SK-N-SH treated with all-trans-retinoic acid at 6 μM for 48 hours (cell line): ENCODE measurements around the gene MGAT5B.

Experiments
- ATAC-seq: fragments of 200-7000 bp; cut with Tn5 transposase; 3 replicates; pipeline ENCODE4 v1.9.1; 2020; ENCODE audit warnings: mild to moderate bottlenecking, moderate library complexity
- ARNTL ChIP-seq: fragments of 450-650 bp; formaldehyde crosslinking; IDR thresholded peaks from 2 replicates; pipeline ENCODE4 v1.5.0; 2020; ENCODE audit warnings: low read depth, mild to moderate bottlenecking, moderate library complexity, borderline replicate concordance
- BACH2 ChIP-seq: fragments of 250-450 bp; sonication (Bioruptor Pico); IDR thresholded peaks from 2 replicates; pipeline ENCODE4 v1.9.0; 2021; ENCODE audit warnings: mild to moderate bottlenecking, borderline replicate concordance
- CSDC2 ChIP-seq: fragments of 250-450 bp; sonication (Bioruptor Pico); IDR thresholded peaks from 2 replicates; pipeline ENCODE4 v1.5.0; 2020; ENCODE audit warnings: mild to moderate bottlenecking, moderate library complexity
- CSRNP3 ChIP-seq: fragments of 250-450 bp; sonication (Bioruptor Pico); IDR thresholded peaks from 2 replicates; pipeline ENCODE4 v1.5.1; 2021; ENCODE audit warnings: mild to moderate bottlenecking, moderate library complexity
- ESRRG ChIP-seq: fragments of 250-450 bp; sonication (Bioruptor Pico); IDR thresholded peaks from 2 replicates; pipeline ENCODE4 v1.6.1; 2021; ENCODE audit warnings: mild to moderate bottlenecking
- ISL1 ChIP-seq: fragments of 250-450 bp; sonication (Bioruptor Pico); IDR thresholded peaks from 2 replicates; pipeline ENCODE4 v2.1.2; 2022; ENCODE audit warnings: mild to moderate bottlenecking, moderate library complexity
- OSR1 ChIP-seq: fragments of 250-450 bp; sonication (Bioruptor Pico); IDR thresholded peaks from 2 replicates; pipeline ENCODE4 v1.8.0; 2022; ENCODE audit warnings: moderate library complexity, mild to moderate bottlenecking, inconsistent platforms
- PATZ1 ChIP-seq: fragments of 250-450 bp; sonication (Bioruptor Pico); IDR thresholded peaks from 2 replicates; pipeline ENCODE4 v1.8.0; 2020; ENCODE audit warnings: mild to moderate bottlenecking, moderate library complexity, borderline replicate concordance
- PPARA ChIP-seq: fragments of 250-450 bp; sonication (Bioruptor Pico); IDR thresholded peaks from 2 replicates; pipeline ENCODE4 v1.5.0; 2020; ENCODE audit warnings: mild to moderate bottlenecking, borderline replicate concordance
- SNAI2 ChIP-seq: fragments of 250-450 bp; sonication (Bioruptor Pico); IDR thresholded peaks from 2 replicates; pipeline ENCODE4 v1.5.0; 2020; ENCODE audit warnings: mild to moderate bottlenecking, moderate library complexity
- TCF4 ChIP-seq: fragments of 250-450 bp; sonication (Bioruptor Pico); IDR thresholded peaks from 2 replicates; pipeline ENCODE4 v1.8.0; 2021; ENCODE audit warnings: mild to moderate bottlenecking, moderate library complexity, borderline replicate concordance
- TOX ChIP-seq: fragments of 250-450 bp; sonication (Bioruptor Pico); IDR thresholded peaks from 2 replicates; pipeline ENCODE4 v1.8.0; 2021; ENCODE audit warnings: mild to moderate bottlenecking, moderate library complexity, borderline replicate concordance
- ZC3H10 ChIP-seq: fragments of 250-450 bp; sonication (Bioruptor Pico); IDR thresholded peaks from 2 replicates; pipeline ENCODE4 v1.5.1; 2021; ENCODE audit warnings: mild to moderate bottlenecking, moderate library complexity
- ZFP3 ChIP-seq: fragments of 250-450 bp; sonication (Bioruptor Pico); IDR thresholded peaks from 2 replicates; pipeline ENCODE4 v1.5.0; 2020; ENCODE audit warnings: mild to moderate bottlenecking, moderate library complexity
- ZFP30 ChIP-seq: fragments of 450-650 bp; formaldehyde crosslinking; IDR thresholded peaks from 2 replicates; pipeline ENCODE4 v1.5.0; 2022; ENCODE audit warnings: mild to moderate bottlenecking, moderate library complexity
- ZNF565 ChIP-seq: fragments of 450-650 bp; formaldehyde crosslinking; conservative IDR thresholded peaks from 2 replicates; pipeline ENCODE4 v1.5.0; 2020; ENCODE audit warnings: low read depth, mild to moderate bottlenecking, moderate library complexity
- ZNF8 ChIP-seq: fragments of 450-650 bp; formaldehyde crosslinking; IDR thresholded peaks from 2 replicates; pipeline ENCODE4 v1.5.0; 2020; ENCODE audit warnings: mild to moderate bottlenecking, moderate library complexity
- TF ChIP-seq, protein P1 (sequence below): fragments of 250-450 bp; sonication (Bioruptor Pico); IDR thresholded peaks from 2 replicates; pipeline ENCODE4 v1.5.1; 2020; ENCODE audit warnings: low read depth, mild to moderate bottlenecking, moderate library complexity
- TF ChIP-seq, protein P2 (sequence below): fragments of 250-450 bp; sonication (Bioruptor Pico); IDR thresholded peaks from 2 replicates; pipeline ENCODE4 v1.5.0; 2020; ENCODE audit warnings: mild to moderate bottlenecking, moderate library complexity

Gene MGAT5B

GRCh38 chr17:76917829-76918228, 49.6 kb downstream of the MGAT5B start:
- ATAC-seq = no peak
- TF ChIP-seq, protein P1, sequence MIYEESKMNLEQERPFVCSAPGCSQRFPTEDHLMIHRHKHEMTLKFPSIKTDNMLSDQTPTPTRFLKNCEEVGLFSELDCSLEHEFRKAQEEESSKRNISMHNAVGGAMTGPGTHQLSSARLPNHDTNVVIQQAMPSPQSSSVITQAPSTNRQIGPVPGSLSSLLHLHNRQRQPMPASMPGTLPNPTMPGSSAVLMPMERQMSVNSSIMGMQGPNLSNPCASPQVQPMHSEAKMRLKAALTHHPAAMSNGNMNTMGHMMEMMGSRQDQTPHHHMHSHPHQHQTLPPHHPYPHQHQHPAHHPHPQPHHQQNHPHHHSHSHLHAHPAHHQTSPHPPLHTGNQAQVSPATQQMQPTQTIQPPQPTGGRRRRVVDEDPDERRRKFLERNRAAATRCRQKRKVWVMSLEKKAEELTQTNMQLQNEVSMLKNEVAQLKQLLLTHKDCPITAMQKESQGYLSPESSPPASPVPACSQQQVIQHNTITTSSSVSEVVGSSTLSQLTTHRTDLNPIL (CRISPR knock-in tag) = no peak
- TF ChIP-seq ESRRG (CRISPR knock-in tag) (no peak), BACH2 (CRISPR knock-in tag) (no peak), OSR1 (no peak), ZC3H10 (CRISPR knock-in tag) (no peak), ZFP30 (CRISPR knock-in tag) (no peak), ISL1 (CRISPR knock-in tag) (no peak), TCF4 (CRISPR knock-in tag) (no peak), ZNF565 (CRISPR knock-in tag) (no peak), SNAI2 (CRISPR knock-in tag) (no peak), CSDC2 (no peak), TOX (CRISPR knock-in tag) (no peak), ZFP3 (CRISPR knock-in tag) (no peak), PATZ1 (CRISPR knock-in tag) (no peak), PPARA (CRISPR knock-in tag) (no peak)
- TF ChIP-seq, protein P2, sequence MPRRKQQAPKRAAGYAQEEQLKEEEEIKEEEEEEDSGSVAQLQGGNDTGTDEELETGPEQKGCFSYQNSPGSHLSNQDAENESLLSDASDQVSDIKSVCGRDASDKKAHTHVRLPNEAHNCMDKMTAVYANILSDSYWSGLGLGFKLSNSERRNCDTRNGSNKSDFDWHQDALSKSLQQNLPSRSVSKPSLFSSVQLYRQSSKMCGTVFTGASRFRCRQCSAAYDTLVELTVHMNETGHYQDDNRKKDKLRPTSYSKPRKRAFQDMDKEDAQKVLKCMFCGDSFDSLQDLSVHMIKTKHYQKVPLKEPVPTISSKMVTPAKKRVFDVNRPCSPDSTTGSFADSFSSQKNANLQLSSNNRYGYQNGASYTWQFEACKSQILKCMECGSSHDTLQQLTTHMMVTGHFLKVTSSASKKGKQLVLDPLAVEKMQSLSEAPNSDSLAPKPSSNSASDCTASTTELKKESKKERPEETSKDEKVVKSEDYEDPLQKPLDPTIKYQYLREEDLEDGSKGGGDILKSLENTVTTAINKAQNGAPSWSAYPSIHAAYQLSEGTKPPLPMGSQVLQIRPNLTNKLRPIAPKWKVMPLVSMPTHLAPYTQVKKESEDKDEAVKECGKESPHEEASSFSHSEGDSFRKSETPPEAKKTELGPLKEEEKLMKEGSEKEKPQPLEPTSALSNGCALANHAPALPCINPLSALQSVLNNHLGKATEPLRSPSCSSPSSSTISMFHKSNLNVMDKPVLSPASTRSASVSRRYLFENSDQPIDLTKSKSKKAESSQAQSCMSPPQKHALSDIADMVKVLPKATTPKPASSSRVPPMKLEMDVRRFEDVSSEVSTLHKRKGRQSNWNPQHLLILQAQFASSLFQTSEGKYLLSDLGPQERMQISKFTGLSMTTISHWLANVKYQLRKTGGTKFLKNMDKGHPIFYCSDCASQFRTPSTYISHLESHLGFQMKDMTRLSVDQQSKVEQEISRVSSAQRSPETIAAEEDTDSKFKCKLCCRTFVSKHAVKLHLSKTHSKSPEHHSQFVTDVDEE (CRISPR knock-in tag) = no peak

GRCh38 chr17:76918811-76919210, 50.6 kb downstream of the MGAT5B start:
- TF ChIP-seq TOX (CRISPR knock-in tag) (no peak), CSDC2 (no peak), ARNTL (CRISPR knock-in tag) (no peak), SNAI2 (CRISPR knock-in tag) (no peak), TCF4 (CRISPR knock-in tag) (no peak), ZNF8 (CRISPR knock-in tag) (no peak), ZNF565 (CRISPR knock-in tag) (no peak), OSR1 (no peak), ESRRG (CRISPR knock-in tag) (no peak), BACH2 (CRISPR knock-in tag) (no peak), PPARA (CRISPR knock-in tag) (no peak), ZC3H10 (CRISPR knock-in tag) (no peak)
- TF ChIP-seq, protein P2 (CRISPR knock-in tag) = no peak
- ATAC-seq = no peak

DNA sequence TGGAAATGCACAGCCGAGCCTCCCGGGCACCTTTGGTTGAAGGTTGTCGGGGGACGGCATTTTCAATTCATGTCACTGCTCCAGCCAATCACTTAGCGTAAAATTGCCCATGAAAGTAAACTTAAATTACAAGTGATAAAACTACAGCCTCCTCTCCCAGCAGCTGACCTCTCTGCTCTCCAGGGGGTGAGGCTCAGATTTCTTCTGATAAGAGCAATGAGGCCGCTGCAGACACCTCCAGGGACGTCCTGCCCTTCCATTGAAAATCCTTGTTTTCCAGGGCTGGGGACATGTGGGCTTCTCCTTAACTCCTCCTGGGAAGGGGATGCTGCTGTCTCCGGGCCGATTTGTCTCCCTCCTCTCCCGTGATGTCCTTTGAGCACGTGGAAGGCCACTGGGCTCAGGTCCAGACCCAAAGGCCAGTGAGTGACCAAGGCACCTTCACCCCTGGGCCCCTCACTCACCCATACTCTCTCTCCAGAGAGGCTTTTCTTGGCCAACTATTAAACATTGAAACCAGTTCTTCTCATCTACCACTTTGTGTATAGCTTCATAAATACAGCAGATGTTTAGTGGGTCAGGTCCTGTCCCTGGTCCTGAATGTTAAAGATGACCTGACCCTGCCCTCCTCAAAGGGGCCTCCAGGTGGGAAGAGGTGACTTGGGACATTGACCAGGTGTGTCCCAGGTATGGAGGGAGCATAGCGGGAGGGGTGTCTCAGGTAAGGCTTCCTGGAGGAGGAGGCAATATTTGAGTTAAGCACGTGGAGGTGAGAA, 52.3 kb downstream of the MGAT5B start:
- ATAC-seq = no peak
- TF ChIP-seq CSRNP3 (CRISPR knock-in tag) = no peak
- TF ChIP-seq, protein P1 (CRISPR knock-in tag) = no peak
- TF ChIP-seq PPARA (CRISPR knock-in tag) = no peak
- no peak for TF ChIP-seq TCF4 (CRISPR knock-in tag)
- TF ChIP-seq, protein P2 (CRISPR knock-in tag) = no peak
- no peak for TF ChIP-seq ZNF8 (CRISPR knock-in tag)
- no peak for TF ChIP-seq ZNF565 (CRISPR knock-in tag)
- TF ChIP-seq ZFP30 (CRISPR knock-in tag) = no peak
- no peak for TF ChIP-seq CSDC2
- TF ChIP-seq SNAI2 (CRISPR knock-in tag) = no peak
- no peak for TF ChIP-seq ZC3H10 (CRISPR knock-in tag)
- TF ChIP-seq BACH2 (CRISPR knock-in tag) = no peak
